ENCODE measurements around the gene GABRR2. TPM values are rescaled to one million over a fixed set of nuclear protein-coding genes. Genes with fewer than 3 reads are reported as not detected.

GABRR2 gene
- total RNA-seq, 4 donors from 2014 or later, result 0.26 to 1.7 (median 0.95) TPM; not detected in 1

DNA sequence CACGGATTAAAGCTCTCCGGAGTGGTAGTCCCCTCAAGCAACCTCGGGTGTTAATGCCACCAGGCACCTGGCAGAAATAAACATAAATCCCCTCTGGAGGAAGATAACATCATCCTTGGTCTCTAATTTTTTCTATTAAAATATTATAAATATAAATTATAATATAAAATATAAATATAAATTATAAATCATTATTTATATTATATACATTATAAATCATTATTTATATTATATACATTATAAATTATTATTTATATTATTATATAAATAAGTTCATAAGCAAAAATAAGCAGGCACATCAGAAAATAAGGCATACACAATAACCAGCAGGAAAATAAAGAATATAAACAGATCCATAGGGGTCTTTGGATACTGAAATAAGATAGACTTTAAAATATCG is 39.2 kb downstream of the GABRR2 start:
- no peak overlapping the region for H3K27ac ChIP-seq
- no peaks in the 10 kb centered on the region for H3K27me3 ChIP-seq
- no peak for DNase-seq
- no peaks in the 10 kb centered on the region for H3K4me1 ChIP-seq
- intact Hi-C loops (cut with DNase I; ENCODE audit: low total_unique reads), result no loop called here
- TF ChIP-seq, protein P1, sequence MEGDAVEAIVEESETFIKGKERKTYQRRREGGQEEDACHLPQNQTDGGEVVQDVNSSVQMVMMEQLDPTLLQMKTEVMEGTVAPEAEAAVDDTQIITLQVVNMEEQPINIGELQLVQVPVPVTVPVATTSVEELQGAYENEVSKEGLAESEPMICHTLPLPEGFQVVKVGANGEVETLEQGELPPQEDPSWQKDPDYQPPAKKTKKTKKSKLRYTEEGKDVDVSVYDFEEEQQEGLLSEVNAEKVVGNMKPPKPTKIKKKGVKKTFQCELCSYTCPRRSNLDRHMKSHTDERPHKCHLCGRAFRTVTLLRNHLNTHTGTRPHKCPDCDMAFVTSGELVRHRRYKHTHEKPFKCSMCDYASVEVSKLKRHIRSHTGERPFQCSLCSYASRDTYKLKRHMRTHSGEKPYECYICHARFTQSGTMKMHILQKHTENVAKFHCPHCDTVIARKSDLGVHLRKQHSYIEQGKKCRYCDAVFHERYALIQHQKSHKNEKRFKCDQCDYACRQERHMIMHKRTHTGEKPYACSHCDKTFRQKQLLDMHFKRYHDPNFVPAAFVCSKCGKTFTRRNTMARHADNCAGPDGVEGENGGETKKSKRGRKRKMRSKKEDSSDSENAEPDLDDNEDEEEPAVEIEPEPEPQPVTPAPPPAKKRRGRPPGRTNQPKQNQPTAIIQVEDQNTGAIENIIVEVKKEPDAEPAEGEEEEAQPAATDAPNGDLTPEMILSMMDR (IDR thresholded peaks at IDR 0.05), result no peak
- no peak for TF ChIP-seq POLR2A (IDR thresholded peaks at IDR 0.05)
- H3K36me3 ChIP-seq, result no peaks in the 10 kb centered on the region
- H3K9me3 ChIP-seq, result no peaks in the 10 kb centered on the region
- H3K4me3 ChIP-seq, result no peak overlapping the region

DNA sequence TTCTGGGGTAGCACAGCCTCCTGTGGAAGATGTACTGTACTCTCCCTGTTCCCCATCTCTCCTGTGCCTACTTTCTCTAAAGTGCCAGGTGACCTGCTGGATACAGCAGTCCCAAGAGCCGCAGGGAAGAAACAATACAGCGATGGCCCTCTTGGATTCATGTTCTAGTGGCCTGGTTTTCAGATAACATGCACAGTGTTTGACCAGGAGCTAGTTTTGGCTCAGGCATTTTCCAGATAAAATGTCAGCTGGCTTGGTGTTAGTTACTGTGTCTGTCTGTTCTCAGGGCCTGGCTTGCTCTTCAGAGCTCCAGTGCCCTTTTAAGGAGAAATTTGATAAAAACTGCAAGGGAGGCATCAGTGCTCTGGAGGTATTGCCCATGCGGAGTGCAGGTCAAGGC is 41.3 kb downstream of the GABRR2 start:
- no peaks in the 10 kb centered on the region for H3K36me3 ChIP-seq
- DNase-seq, result no peak
- H3K27ac ChIP-seq, result no peak overlapping the region
- no peaks in the 10 kb centered on the region for H3K4me1 ChIP-seq
- no peak overlapping the region for H3K4me3 ChIP-seq
- H3K9me3 ChIP-seq, result no peaks in the 10 kb centered on the region
- TF ChIP-seq POLR2A (IDR thresholded peaks at IDR 0.05), result no peak
- TF ChIP-seq, protein P1 (IDR thresholded peaks at IDR 0.05), result no peak
- intact Hi-C loops (cut with DNase I; ENCODE audit: low total_unique reads), result no loop called here
- no peaks in the 10 kb centered on the region for H3K27me3 ChIP-seq

DNA sequence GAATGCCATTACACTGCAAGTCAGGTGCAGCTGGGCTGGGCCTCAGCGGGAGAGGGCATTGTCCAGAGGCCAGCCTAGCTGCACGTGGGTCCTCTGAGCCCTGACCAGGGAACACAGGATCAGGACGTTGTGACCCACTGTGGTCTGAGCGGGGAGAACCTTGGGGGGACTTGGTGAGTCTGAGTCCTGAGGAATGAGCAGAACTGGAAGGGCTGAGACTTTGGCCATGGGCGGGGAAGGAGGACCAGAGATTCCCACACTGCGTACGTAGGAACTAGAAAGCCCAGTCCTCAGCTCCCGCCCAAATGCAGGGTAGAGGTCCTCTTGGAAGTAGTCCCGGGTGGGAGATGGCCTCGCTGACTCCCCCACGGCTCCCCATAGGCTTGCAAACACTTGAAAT is 42.5 kb downstream of the GABRR2 start:
- no peak overlapping the region for H3K27ac ChIP-seq
- TF ChIP-seq, protein P1 (IDR thresholded peaks at IDR 0.05), result no peak
- TF ChIP-seq POLR2A (IDR thresholded peaks at IDR 0.05), result no peak

DNA sequence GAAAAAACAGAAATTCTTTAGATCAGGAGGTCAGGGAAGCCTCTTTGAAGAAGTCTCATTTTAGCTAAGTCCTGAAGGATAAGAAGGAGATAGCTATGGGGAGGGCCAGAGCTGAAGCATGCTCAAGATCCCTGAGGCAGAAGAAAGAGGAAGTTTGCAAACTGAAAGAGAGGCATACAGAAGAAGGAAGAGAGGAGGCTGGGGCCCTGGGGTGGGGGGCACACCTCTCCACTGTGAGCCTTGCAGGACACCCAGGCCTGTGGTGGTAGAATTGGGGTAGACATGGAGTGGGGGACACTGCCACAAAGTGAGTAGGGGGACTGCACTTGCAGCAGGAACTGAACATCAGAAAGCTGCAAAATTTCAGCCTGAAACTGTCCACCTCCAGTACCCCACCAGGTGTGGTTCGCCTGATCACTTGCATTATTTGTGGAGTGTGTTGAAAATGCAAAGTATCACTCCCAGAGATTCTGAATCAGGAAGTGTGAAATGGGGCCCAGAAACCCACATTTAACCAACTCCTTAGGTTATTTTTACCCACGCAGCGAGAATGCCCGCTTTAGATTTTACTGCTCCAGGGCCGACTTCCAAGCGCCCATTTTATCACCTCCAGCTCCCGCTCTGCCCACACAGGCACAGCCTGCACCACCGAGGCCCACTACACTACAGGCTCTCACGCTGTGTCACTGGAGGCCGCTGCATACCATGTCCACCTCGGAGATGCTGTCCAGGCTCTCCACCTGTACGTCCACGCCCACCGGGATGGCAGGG is 44.0 kb downstream of the GABRR2 start:
- Histone ChIP-seq H3K4me1 (no peaks in the 10 kb centered on the region), H3K36me3 (no peaks in the 10 kb centered on the region), H3K27me3 (no peaks in the 10 kb centered on the region), H3K27ac (no peak overlapping the region), H3K9me3 (no peaks in the 10 kb centered on the region), H3K4me3 (no peak overlapping the region)
- DNase-seq, result no peak
- TF ChIP-seq POLR2A (IDR thresholded peaks at IDR 0.05), result no peak
- TF ChIP-seq, protein P1 (IDR thresholded peaks at IDR 0.05), result no peak
- intact Hi-C loops (cut with DNase I; ENCODE audit: low total_unique reads), result no loop called here

More for the DNA sequence above, 42.5 kb downstream of the GABRR2 start:
- intact Hi-C loops (cut with DNase I; ENCODE audit: low total_unique reads), result no loop called here
- DNase-seq, result no peak
- Histone ChIP-seq H3K4me3 (no peak overlapping the region), H3K4me1 (no peaks in the 10 kb centered on the region), H3K9me3 (no peaks in the 10 kb centered on the region), H3K36me3 (no peaks in the 10 kb centered on the region), H3K27me3 (no peaks in the 10 kb centered on the region)

DNA sequence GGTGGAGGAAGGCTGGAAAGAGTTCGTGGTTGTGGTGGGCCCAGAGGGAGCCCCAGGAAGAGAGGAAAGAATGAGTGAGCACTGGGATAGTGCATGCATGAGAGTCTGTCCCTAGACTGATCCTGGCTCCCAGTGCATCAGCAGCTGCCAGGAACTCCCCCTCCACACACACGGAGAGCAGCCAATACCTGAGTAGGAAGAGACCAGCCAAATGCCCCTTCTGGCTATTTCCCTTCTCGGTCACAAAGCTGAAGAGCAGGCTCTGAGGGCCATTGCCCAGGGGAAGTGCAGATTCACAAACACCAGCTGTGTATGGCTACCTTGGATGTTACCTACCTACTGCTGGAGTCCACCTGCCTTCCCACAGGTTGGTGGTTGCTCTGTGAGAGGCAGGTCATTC is 45.1 kb downstream of the GABRR2 start:
- Histone ChIP-seq H3K36me3 (no peaks in the 10 kb centered on the region), H3K9me3 (no peaks in the 10 kb centered on the region), H3K27ac (no peak overlapping the region), H3K27me3 (no peaks in the 10 kb centered on the region), H3K4me3 (no peak overlapping the region), H3K4me1 (no peaks in the 10 kb centered on the region)
- no peak for DNase-seq
- intact Hi-C loops (cut with DNase I; ENCODE audit: low total_unique reads), result no loop called here
- TF ChIP-seq, protein P1 (IDR thresholded peaks at IDR 0.05), result no peak
- no peak for TF ChIP-seq POLR2A (IDR thresholded peaks at IDR 0.05)

All from uterus (tissue), 4 donors.